H1 (cell line): Measurements from ENCODE around the gene WDR5. TPM values are rescaled to one million over a fixed set of nuclear protein-coding genes. Genes with fewer than 3 reads are reported as not detected.

Source experiments
- polyA plus RNA-seq, 7 experiments: library from polyadenylated mRNA; depleted of rRNA in 3 of 7; stranded (reverse) in 5 of 7; unstranded in 2 of 7; fragments of >200 nt in 5 of 7; fragments of 200-250 nt in 2 of 7; gene quantifications; 1 replicate in 5 of 7; 2 replicates in 1 of 7; 4 replicates in 1 of 7; pipeline versions ENCODE4 v1.2.1 to v1.2.3, GENCODE V29; 2011 to 2013; ENCODE audit warnings: missing spikeins in 2 of 7, mixed read lengths in 2 of 7
- total RNA-seq: library from RNA; stranded (reverse); fragmentation: NEBNext Ultra II Directional; extraction: Animal tissue kit (Norgen Biotek cat#: 25700); gene quantifications from 2 replicates; pipeline ENCODE4 v1.2.1, GENCODE V29; 2021
- TF ChIP-seq, protein P1 (sequence below): fragments of 300-600 bp; sonication (generic); IDR thresholded peaks from 2 replicates; pipeline ENCODE4 v1.7.1; 2012; ENCODE audit warnings: low read length, moderate library complexity, mild to moderate bottlenecking, inconsistent platforms; ENCODE audit not compliant: insufficient replicate concordance

Gene WDR5
- total and polyA plus RNA-seq, 2 of the 8 experiments (the other 6 are each of a cell fraction or from before 2014, with no cell fraction given): 38.4 to 68.1 TPM

DNA sequence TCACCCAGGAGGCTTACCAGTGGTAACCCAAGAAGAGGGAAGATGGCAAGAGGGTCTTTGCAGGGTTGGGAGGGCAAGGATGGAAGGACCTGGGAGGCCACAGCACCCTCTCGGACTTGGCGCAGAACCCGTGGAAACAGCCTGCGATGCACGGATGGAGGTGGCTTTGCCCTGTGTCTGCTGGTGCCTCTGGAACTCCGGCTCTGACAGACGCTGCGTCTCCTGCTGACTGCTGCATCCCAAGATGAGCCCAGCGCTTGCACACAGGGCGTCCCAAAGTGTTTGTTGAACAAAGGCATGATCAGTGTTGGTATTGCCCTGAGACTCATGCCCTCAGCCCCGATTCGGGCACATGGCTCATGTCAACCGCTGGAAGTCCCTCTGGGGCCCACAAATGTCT lies 30.5 kb downstream of the WDR5 start (continued):
- TF ChIP-seq, protein P1, sequence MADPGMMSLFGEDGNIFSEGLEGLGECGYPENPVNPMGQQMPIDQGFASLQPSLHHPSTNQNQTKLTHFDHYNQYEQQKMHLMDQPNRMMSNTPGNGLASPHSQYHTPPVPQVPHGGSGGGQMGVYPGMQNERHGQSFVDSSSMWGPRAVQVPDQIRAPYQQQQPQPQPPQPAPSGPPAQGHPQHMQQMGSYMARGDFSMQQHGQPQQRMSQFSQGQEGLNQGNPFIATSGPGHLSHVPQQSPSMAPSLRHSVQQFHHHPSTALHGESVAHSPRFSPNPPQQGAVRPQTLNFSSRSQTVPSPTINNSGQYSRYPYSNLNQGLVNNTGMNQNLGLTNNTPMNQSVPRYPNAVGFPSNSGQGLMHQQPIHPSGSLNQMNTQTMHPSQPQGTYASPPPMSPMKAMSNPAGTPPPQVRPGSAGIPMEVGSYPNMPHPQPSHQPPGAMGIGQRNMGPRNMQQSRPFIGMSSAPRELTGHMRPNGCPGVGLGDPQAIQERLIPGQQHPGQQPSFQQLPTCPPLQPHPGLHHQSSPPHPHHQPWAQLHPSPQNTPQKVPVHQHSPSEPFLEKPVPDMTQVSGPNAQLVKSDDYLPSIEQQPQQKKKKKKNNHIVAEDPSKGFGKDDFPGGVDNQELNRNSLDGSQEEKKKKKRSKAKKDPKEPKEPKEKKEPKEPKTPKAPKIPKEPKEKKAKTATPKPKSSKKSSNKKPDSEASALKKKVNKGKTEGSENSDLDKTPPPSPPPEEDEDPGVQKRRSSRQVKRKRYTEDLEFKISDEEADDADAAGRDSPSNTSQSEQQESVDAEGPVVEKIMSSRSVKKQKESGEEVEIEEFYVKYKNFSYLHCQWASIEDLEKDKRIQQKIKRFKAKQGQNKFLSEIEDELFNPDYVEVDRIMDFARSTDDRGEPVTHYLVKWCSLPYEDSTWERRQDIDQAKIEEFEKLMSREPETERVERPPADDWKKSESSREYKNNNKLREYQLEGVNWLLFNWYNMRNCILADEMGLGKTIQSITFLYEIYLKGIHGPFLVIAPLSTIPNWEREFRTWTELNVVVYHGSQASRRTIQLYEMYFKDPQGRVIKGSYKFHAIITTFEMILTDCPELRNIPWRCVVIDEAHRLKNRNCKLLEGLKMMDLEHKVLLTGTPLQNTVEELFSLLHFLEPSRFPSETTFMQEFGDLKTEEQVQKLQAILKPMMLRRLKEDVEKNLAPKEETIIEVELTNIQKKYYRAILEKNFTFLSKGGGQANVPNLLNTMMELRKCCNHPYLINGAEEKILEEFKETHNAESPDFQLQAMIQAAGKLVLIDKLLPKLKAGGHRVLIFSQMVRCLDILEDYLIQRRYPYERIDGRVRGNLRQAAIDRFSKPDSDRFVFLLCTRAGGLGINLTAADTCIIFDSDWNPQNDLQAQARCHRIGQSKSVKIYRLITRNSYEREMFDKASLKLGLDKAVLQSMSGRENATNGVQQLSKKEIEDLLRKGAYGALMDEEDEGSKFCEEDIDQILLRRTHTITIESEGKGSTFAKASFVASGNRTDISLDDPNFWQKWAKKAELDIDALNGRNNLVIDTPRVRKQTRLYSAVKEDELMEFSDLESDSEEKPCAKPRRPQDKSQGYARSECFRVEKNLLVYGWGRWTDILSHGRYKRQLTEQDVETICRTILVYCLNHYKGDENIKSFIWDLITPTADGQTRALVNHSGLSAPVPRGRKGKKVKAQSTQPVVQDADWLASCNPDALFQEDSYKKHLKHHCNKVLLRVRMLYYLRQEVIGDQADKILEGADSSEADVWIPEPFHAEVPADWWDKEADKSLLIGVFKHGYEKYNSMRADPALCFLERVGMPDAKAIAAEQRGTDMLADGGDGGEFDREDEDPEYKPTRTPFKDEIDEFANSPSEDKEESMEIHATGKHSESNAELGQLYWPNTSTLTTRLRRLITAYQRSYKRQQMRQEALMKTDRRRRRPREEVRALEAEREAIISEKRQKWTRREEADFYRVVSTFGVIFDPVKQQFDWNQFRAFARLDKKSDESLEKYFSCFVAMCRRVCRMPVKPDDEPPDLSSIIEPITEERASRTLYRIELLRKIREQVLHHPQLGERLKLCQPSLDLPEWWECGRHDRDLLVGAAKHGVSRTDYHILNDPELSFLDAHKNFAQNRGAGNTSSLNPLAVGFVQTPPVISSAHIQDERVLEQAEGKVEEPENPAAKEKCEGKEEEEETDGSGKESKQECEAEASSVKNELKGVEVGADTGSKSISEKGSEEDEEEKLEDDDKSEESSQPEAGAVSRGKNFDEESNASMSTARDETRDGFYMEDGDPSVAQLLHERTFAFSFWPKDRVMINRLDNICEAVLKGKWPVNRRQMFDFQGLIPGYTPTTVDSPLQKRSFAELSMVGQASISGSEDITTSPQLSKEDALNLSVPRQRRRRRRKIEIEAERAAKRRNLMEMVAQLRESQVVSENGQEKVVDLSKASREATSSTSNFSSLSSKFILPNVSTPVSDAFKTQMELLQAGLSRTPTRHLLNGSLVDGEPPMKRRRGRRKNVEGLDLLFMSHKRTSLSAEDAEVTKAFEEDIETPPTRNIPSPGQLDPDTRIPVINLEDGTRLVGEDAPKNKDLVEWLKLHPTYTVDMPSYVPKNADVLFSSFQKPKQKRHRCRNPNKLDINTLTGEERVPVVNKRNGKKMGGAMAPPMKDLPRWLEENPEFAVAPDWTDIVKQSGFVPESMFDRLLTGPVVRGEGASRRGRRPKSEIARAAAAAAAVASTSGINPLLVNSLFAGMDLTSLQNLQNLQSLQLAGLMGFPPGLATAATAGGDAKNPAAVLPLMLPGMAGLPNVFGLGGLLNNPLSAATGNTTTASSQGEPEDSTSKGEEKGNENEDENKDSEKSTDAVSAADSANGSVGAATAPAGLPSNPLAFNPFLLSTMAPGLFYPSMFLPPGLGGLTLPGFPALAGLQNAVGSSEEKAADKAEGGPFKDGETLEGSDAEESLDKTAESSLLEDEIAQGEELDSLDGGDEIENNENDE: no peak
